Endothelial cell (in vitro differentiated cells): ENCODE data around the gene TM2D3. TPM values are rescaled to one million over a fixed set of nuclear protein-coding genes. Genes with fewer than 3 reads are reported as not detected.

Source experiments
- DNase-seq: peaks from one replicate; pipeline ENCODE4 v3.0.0; 2021; ENCODE audit warnings: low spot score
- H3K27ac Mint-ChIP-seq: one replicate; pipeline ENCODE4 v1.8.0; 2021; ENCODE audit warnings: mixed read lengths, inconsistent platforms; ENCODE audit not compliant: unreplicated experiment
- H3K27me3 Mint-ChIP-seq: one replicate; pipeline ENCODE4 v1.8.0; 2021; ENCODE audit warnings: mild to moderate bottlenecking, moderate library complexity, mixed read lengths, inconsistent platforms; ENCODE audit not compliant: unreplicated experiment
- H3K36me3 Mint-ChIP-seq: one replicate; pipeline ENCODE4 v1.8.0; 2021; ENCODE audit warnings: mild to moderate bottlenecking, low read depth, mixed read lengths, inconsistent platforms; ENCODE audit not compliant: unreplicated experiment
- H3K4me1 Mint-ChIP-seq: one replicate; pipeline ENCODE4 v1.8.0; 2021; ENCODE audit warnings: mild to moderate bottlenecking, mixed read lengths, inconsistent platforms; ENCODE audit not compliant: unreplicated experiment
- H3K4me3 Mint-ChIP-seq: one replicate; pipeline ENCODE4 v1.8.0; 2021; ENCODE audit warnings: mild to moderate bottlenecking, mixed read lengths, inconsistent platforms; ENCODE audit not compliant: unreplicated experiment
- H3K9me3 Mint-ChIP-seq: one replicate; pipeline ENCODE4 v1.8.0; 2021; ENCODE audit warnings: mixed read lengths, inconsistent platforms; ENCODE audit not compliant: unreplicated experiment
- total RNA-seq: library from RNA; stranded (reverse); fragmentation: NEBNext Ultra II Directional; extraction: Animal tissue kit (Norgen Biotek cat#: 25700); gene quantifications from one replicate; pipeline ENCODE4 v1.2.1, GENCODE V29; 2021; ENCODE audit not compliant: unreplicated experiment
- TF ChIP-seq, protein P1 (sequence below): fragments of 200-600 bp; sonication (generic); IDR thresholded peaks from one replicate; pipeline ENCODE4 v1.5.0; 2021; ENCODE audit warnings: antibody characterized with exemption; ENCODE audit not compliant: unreplicated experiment

Gene TM2D3
- total RNA-seq, 1 donor from 2014 or later = 37.7 TPM

DNA sequence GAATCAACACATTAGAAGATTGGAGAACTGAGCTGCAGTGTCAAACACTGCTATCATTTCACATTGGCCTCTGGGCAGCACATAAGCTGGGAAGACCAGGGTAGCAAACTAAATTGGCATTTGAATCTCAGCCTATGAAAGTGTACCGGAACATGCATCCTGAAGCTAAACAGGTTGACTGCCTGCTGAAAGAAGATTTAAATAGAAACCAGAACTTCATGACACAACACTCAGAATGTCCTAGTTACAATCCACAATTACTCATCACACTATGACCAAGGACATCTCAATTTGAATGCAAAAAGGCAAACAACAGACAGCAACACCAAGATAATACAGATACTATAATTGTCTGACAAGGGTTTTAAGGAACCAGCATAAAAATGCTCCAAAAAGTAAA is 26.2 kb downstream of the TM2D3 start:
- Mint-ChIP-seq H3K27ac (no peak overlapping the region), H3K4me1 (peaks cover 4% of the 10 kb centered on the region), H3K4me3 (no peak overlapping the region), H3K36me3 (peaks cover 15% of the 10 kb centered on the region), H3K27me3 (no peaks in the 10 kb centered on the region), H3K9me3 (peaks cover 4% of the 10 kb centered on the region)
- TF ChIP-seq, protein P1, sequence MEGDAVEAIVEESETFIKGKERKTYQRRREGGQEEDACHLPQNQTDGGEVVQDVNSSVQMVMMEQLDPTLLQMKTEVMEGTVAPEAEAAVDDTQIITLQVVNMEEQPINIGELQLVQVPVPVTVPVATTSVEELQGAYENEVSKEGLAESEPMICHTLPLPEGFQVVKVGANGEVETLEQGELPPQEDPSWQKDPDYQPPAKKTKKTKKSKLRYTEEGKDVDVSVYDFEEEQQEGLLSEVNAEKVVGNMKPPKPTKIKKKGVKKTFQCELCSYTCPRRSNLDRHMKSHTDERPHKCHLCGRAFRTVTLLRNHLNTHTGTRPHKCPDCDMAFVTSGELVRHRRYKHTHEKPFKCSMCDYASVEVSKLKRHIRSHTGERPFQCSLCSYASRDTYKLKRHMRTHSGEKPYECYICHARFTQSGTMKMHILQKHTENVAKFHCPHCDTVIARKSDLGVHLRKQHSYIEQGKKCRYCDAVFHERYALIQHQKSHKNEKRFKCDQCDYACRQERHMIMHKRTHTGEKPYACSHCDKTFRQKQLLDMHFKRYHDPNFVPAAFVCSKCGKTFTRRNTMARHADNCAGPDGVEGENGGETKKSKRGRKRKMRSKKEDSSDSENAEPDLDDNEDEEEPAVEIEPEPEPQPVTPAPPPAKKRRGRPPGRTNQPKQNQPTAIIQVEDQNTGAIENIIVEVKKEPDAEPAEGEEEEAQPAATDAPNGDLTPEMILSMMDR = no peak
- no peak for DNase-seq

DNA sequence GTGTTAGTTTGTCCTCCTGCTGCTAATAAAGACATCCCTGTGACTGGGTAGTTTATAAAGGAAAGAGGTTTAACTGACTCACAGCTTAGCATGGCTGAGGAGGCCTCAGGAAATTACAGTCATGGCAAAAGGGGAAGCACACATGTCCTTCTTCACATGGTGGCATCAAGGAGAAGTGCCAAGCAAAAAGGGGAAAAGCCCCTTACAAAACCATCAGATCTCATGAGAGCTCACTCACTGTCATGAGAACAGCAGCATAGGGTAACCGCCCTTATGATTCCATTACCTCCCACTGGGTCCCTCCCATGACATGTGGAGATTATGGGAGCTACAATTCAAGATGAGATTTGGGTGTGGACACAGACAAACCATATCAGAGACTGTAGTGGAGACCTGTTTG is 27.0 kb downstream of the TM2D3 start:
- H3K9me3 Mint-ChIP-seq = peaks cover 4% of the 10 kb centered on the region
- no peak overlapping the region for H3K4me3 Mint-ChIP-seq
- no peak overlapping the region for H3K27ac Mint-ChIP-seq
- no peaks in the 10 kb centered on the region for H3K27me3 Mint-ChIP-seq
- TF ChIP-seq, protein P1 = no peak
- peaks cover 15% of the 10 kb centered on the region for H3K36me3 Mint-ChIP-seq
- peaks cover 4% of the 10 kb centered on the region for H3K4me1 Mint-ChIP-seq
- no peak for DNase-seq

GRCh38 chr15:101623367-101624304 is 28.5 kb downstream of the TM2D3 start:
- no peak for DNase-seq
- Mint-ChIP-seq H3K27me3 (no peaks in the 10 kb centered on the region), H3K4me3 (no peak overlapping the region), H3K36me3 (peaks cover 15% of the 10 kb centered on the region), H3K4me1 (peaks cover 5% of the 10 kb centered on the region), H3K9me3 (peaks cover 4% of the 10 kb centered on the region), H3K27ac (no peak overlapping the region)
- TF ChIP-seq, protein P1 = no peak

GRCh38 chr15:101621961-101622360 is 30.2 kb downstream of the TM2D3 start:
- H3K36me3 Mint-ChIP-seq = peaks cover 15% of the 10 kb centered on the region
- DNase-seq = no peak
- TF ChIP-seq, protein P1 = no peak
- H3K9me3 Mint-ChIP-seq = peaks cover 4% of the 10 kb centered on the region
- no peaks in the 10 kb centered on the region for H3K27me3 Mint-ChIP-seq
- no peak overlapping the region for H3K27ac Mint-ChIP-seq
- peaks cover 7% of the 10 kb centered on the region for H3K4me1 Mint-ChIP-seq
- H3K4me3 Mint-ChIP-seq = no peak overlapping the region

- Mint-ChIP-seq H3K9me3 (peaks cover under 1% of the 10 kb centered on the region), H3K4me1 (peaks cover 16% of the 10 kb centered on the region), H3K4me3 (no peak overlapping the region), H3K36me3 (peaks cover 9% of the 10 kb centered on the region), H3K27me3 (peaks cover 4% of the 10 kb centered on the region), H3K27ac (no peak overlapping the region)
- TF ChIP-seq, protein P1 = no peak
- no peak for DNase-seq
Observed at GRCh38 chr15:101620671-101621070, 31.5 kb downstream of the TM2D3 start.
